Limb (tissue), 2 donors: ENCODE data around the gene GAN.

Source experiments
- DNase-seq, 2 donors: peaks; one replicate each; pipeline ENCODE4 v3.0.0-alpha.2; 2016; ENCODE audit errors: extremely low spot score in 2 of 2

The GAN gene

GRCh38 chr16:81353895-81354294 is 39.1 kb downstream of the GAN start:
- no peak for DNase-seq

- no peak for DNase-seq
Measured at GRCh38 chr16:81357711-81358260, 43.0 kb downstream of the GAN start.

- DNase-seq, result no peak
Measured at GRCh38 chr16:81358860-81359259, 44.1 kb downstream of the GAN start.

- DNase-seq, result no peak
Measured at GRCh38 chr16:81360135-81360534, 45.4 kb downstream of the GAN start.

GRCh38 chr16:81365731-81366130 is 51.0 kb downstream of the GAN start:
- no peak for DNase-seq

GRCh38 chr16:81366316-81366932 is 51.7 kb downstream of the GAN start:
- peak in 1 of 2 donors; percentile 68 for DNase-seq

- DNase-seq, result no peak
Measured at GRCh38 chr16:81367821-81368220, 53.1 kb downstream of the GAN start.

GRCh38 chr16:81369888-81370504 is 55.2 kb downstream of the GAN start:
- no peak for DNase-seq

- no peak for DNase-seq
Measured at GRCh38 chr16:81371106-81371505, 56.3 kb downstream of the GAN start.

- no peak for DNase-seq
Measured at GRCh38 chr16:81374550-81374949, 59.8 kb downstream of the GAN start.

- no peak for DNase-seq
Measured at GRCh38 chr16:81376880-81377279, 62.1 kb downstream of the GAN start.

- DNase-seq, result no peak
Measured at GRCh38 chr16:81378049-81378448, 63.3 kb downstream of the GAN start.

- no peak for DNase-seq
Measured at GRCh38 chr16:81380932-81381331, 66.2 kb downstream of the GAN start.

- peak in 1 of 2 donors; percentile 7 for DNase-seq
Measured at GRCh38 chr16:81384006-81384405, 69.2 kb downstream of the GAN start.

- DNase-seq, result no peak
Measured at GRCh38 chr16:81385031-81385756, 70.4 kb downstream of the GAN start.

- DNase-seq, result no peak
Measured at GRCh38 chr16:81388357-81388756, 73.6 kb downstream of the GAN start.

GRCh38 chr16:81390840-81391239 is 76.1 kb downstream of the GAN start:
- no peak for DNase-seq

- DNase-seq, result no peak
Measured at GRCh38 chr16:81392011-81392410, 77.2 kb downstream of the GAN start.

- no peak for DNase-seq
Measured at GRCh38 chr16:81394416-81394815, 79.7 kb downstream of the GAN start.

GRCh38 chr16:81394966-81395655 is 80.3 kb downstream of the GAN start:
- DNase-seq, result no peak

- no peak for DNase-seq
Measured at GRCh38 chr16:81397058-81397878, 82.5 kb downstream of the GAN start.
